ENCODE results near the gene RNF141. TPM values are rescaled to one million over a fixed set of nuclear protein-coding genes. Genes with fewer than 3 reads are reported as not detected.

RNF141 gene
- total RNA-seq, 1 experiment from 2014 or later, result 23.2 TPM

DNA sequence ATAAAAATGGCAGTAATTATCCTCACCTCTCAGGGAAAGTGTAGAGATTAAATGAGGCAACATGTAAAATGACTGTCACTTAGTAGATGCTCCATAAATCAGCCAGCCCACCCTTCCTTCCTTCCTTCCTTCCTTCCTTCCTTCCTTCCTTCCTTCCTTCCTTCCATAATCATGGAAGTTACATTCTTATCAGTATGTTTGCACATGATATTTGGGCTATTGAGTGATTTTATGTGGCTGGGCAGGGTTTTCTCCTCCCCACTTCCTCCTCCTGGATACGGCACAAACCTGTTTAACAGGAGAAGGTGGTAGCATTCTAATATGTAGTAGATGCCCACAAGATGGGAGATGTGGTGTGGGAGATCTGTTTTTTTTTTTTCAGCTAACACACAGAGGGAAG is 15.6 kb upstream of the RNF141 start:
- DNase-seq (ENCODE audit: low spot score), result no peak
- no peak for TF ChIP-seq ZNF232 (CRISPR knock-in tag; IDR thresholded peaks at IDR 0.05)
- TF ChIP-seq NFATC4 (CRISPR knock-in tag; IDR thresholded peaks at IDR 0.05), result no peak
- TF ChIP-seq NFYB (CRISPR knock-in tag; conservative IDR thresholded peaks at IDR 0.05; ENCODE audit: low read depth), result no peak
- TF ChIP-seq ZBTB21 (CRISPR knock-in tag; IDR thresholded peaks at IDR 0.05; ENCODE audit: borderline replicate concordance), result no peak
- no peak for TF ChIP-seq SP1 (CRISPR knock-in tag; conservative IDR thresholded peaks at IDR 0.05)
- TF ChIP-seq ZNF512 (CRISPR knock-in tag; IDR thresholded peaks at IDR 0.05; ENCODE audit: borderline replicate concordance), result no peak
- TF ChIP-seq KAT7 (CRISPR knock-in tag; IDR thresholded peaks at IDR 0.05; ENCODE audit: borderline replicate concordance), result no peak
- no peak for TF ChIP-seq PRRX2 (CRISPR knock-in tag; IDR thresholded peaks at IDR 0.05)
- TF ChIP-seq ZNF396 (CRISPR knock-in tag; IDR thresholded peaks at IDR 0.05; ENCODE audit: borderline replicate concordance), result no peak
- TF ChIP-seq CBFB (CRISPR knock-in tag; IDR thresholded peaks at IDR 0.05; ENCODE audit: low read depth), result no peak
- no peak for TF ChIP-seq TEAD4 (CRISPR knock-in tag; IDR thresholded peaks at IDR 0.05)
- TF ChIP-seq SMAD4 (CRISPR knock-in tag; IDR thresholded peaks at IDR 0.05), result no peak
- Mint-ChIP-seq H3K4me1 (peaks cover 11% of the 10 kb centered on the region), H3K9me3 (peaks cover 10% of the 10 kb centered on the region), H3K4me3 (no peak overlapping the region), H3K36me3 (peaks cover under 1% of the 10 kb centered on the region; the same call in 1 of the 2 replicates), H3K27ac (no peak overlapping the region), H3K27me3 (ENCODE audit: low read depth) (no peaks in the 10 kb centered on the region; the same call in none of the 2 replicates)
- CTCF ChIA-PET, result interaction anchor here (0.7 kb wide), 1 partner anchor 16 kb away, joined by 3 read pairs; the partner anchor contains the start of gene RNF141
- no peak for ATAC-seq
- POLR2A ChIA-PET, result no interaction called here

- peaks cover 19% of the 10 kb centered on the region for H3K9me3 Mint-ChIP-seq
- H3K36me3 Mint-ChIP-seq, result peaks cover 2% of the 10 kb centered on the region; the same call in 1 of the 2 replicates
- CTCF ChIA-PET, result no interaction called here
- POLR2A ChIA-PET, result no interaction called here
- no peak overlapping the region for H3K4me3 Mint-ChIP-seq
- TF ChIP-seq NR2C2 (CRISPR knock-in tag; IDR thresholded peaks at IDR 0.05) (no peak), MYBL2 (CRISPR knock-in tag; IDR thresholded peaks at IDR 0.05) (no peak), PRRX2 (CRISPR knock-in tag; IDR thresholded peaks at IDR 0.05) (no peak), GRHL2 (CRISPR knock-in tag; IDR thresholded peaks at IDR 0.05; ENCODE audit: insufficient replicate concordance, severe bottlenecking) (no peak), NFATC4 (CRISPR knock-in tag; IDR thresholded peaks at IDR 0.05) (no peak), ZBTB21 (CRISPR knock-in tag; IDR thresholded peaks at IDR 0.05; ENCODE audit: borderline replicate concordance) (no peak), KAT7 (CRISPR knock-in tag; IDR thresholded peaks at IDR 0.05; ENCODE audit: borderline replicate concordance) (no peak), RORB (CRISPR knock-in tag; IDR thresholded peaks at IDR 0.05) (no peak), ZNF138 (CRISPR knock-in tag; conservative IDR thresholded peaks at IDR 0.05) (no peak), EMX1 (CRISPR knock-in tag; IDR thresholded peaks at IDR 0.05) (no peak), MXD4 (CRISPR knock-in tag; IDR thresholded peaks at IDR 0.05; ENCODE audit: borderline replicate concordance) (no peak), ZNF317 (CRISPR knock-in tag; IDR thresholded peaks at IDR 0.05; ENCODE audit: borderline replicate concordance, low read depth) (no peak), NR1H2 (CRISPR knock-in tag; IDR thresholded peaks at IDR 0.05) (no peak)
- TF ChIP-seq, protein P1, sequence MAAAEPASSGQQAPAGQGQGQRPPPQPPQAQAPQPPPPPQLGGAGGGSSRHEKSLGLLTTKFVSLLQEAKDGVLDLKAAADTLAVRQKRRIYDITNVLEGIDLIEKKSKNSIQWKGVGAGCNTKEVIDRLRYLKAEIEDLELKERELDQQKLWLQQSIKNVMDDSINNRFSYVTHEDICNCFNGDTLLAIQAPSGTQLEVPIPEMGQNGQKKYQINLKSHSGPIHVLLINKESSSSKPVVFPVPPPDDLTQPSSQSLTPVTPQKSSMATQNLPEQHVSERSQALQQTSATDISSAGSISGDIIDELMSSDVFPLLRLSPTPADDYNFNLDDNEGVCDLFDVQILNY (CRISPR knock-in tag; IDR thresholded peaks at IDR 0.05), result no peak
- TF ChIP-seq, protein P2, sequence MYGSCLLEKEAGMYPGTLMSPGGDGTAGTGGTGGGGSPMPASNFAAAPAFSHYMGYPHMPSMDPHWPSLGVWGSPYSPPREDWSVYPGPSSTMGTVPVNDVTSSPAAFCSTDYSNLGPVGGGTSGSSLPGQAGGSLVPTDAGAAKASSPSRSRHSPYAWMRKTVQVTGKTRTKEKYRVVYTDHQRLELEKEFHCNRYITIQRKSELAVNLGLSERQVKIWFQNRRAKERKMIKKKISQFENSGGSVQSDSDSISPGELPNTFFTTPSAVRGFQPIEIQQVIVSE (CRISPR knock-in tag; IDR thresholded peaks at IDR 0.05; ENCODE audit: borderline replicate concordance), result no peak
- no peak for DNase-seq (ENCODE audit: low spot score)
- H3K27ac Mint-ChIP-seq, result no peak overlapping the region
- peaks cover 4% of the 10 kb centered on the region for H3K27me3 Mint-ChIP-seq (ENCODE audit: low read depth)
- peaks cover 11% of the 10 kb centered on the region for H3K4me1 Mint-ChIP-seq
- ATAC-seq, result no peak
Observed at GRCh38 chr11:10551845-10552352, 10.9 kb upstream of the RNF141 start.

All from WTC11 (cell line).